Fibroblast of pulmonary artery (primary cell): Measurements from ENCODE around the gene SLC19A1.
"Not testable (repeated sequence)": the region's sequence is repeated elsewhere in the genome, so short reads cannot be mapped to it uniquely, and the experiment has no call there.

ENCODE experiments used
- DNase-seq: peaks from one replicate; pipeline ENCODE4 v3.0.0-alpha.2; 2010; ENCODE audit warnings: low read depth
- H3K4me3 ChIP-seq: replicated peaks from 2 replicates; pipeline ENCODE4 v1.5.1; 2011; ENCODE audit warnings: low read depth, mild to moderate bottlenecking, control low read depth, low read length, moderate library complexity
- TF ChIP-seq, protein P1 (sequence below): IDR thresholded peaks from 2 replicates; pipeline ENCODE4 v1.5.1; 2011; ENCODE audit warnings: mild to moderate bottlenecking, control low read depth, low read length, inconsistent platforms; ENCODE audit errors: missing control alignments

Gene SLC19A1

GRCh38 chr21:45528981-45529784 is 13.1 kb downstream of the SLC19A1 start:
- TF ChIP-seq, protein P1, sequence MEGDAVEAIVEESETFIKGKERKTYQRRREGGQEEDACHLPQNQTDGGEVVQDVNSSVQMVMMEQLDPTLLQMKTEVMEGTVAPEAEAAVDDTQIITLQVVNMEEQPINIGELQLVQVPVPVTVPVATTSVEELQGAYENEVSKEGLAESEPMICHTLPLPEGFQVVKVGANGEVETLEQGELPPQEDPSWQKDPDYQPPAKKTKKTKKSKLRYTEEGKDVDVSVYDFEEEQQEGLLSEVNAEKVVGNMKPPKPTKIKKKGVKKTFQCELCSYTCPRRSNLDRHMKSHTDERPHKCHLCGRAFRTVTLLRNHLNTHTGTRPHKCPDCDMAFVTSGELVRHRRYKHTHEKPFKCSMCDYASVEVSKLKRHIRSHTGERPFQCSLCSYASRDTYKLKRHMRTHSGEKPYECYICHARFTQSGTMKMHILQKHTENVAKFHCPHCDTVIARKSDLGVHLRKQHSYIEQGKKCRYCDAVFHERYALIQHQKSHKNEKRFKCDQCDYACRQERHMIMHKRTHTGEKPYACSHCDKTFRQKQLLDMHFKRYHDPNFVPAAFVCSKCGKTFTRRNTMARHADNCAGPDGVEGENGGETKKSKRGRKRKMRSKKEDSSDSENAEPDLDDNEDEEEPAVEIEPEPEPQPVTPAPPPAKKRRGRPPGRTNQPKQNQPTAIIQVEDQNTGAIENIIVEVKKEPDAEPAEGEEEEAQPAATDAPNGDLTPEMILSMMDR: no peak
- H3K4me3 ChIP-seq: no peak overlapping the region
- no peak for DNase-seq

DNA sequence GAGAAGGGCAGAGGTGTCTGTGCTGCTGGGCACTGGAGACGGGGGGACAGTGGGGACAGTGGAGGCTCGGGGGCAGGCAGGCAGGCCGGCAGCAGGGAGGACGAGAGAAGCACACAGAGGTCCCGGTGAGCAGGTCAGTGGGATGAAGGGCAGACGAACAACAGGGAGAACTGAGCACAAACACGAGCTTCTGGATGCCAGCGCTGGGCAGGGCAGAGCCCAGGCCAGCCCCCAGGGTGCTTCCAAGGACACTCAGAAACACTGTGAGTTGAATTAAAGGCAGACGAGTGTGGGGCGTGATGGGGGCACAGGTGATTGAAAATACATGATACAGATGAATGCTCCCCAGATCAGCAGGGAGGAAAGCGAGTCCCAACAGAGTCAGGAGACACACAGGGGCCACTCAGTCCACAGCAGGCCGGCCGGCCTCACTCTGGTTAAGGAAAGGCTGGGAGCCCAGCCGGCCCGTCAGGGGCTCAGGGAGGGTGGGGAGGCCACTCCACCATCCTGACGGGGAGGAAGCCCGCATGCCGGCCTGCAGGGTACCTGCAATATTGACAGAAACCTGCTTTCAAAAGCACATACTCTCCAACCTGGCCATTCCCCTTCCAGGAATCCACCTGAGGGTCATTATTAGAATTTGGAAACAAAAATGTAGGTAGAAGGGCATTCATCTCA is 14.1 kb downstream of the SLC19A1 start:
- TF ChIP-seq, protein P1: no peak
- no peak for DNase-seq
- no peak overlapping the region for H3K4me3 ChIP-seq

DNA sequence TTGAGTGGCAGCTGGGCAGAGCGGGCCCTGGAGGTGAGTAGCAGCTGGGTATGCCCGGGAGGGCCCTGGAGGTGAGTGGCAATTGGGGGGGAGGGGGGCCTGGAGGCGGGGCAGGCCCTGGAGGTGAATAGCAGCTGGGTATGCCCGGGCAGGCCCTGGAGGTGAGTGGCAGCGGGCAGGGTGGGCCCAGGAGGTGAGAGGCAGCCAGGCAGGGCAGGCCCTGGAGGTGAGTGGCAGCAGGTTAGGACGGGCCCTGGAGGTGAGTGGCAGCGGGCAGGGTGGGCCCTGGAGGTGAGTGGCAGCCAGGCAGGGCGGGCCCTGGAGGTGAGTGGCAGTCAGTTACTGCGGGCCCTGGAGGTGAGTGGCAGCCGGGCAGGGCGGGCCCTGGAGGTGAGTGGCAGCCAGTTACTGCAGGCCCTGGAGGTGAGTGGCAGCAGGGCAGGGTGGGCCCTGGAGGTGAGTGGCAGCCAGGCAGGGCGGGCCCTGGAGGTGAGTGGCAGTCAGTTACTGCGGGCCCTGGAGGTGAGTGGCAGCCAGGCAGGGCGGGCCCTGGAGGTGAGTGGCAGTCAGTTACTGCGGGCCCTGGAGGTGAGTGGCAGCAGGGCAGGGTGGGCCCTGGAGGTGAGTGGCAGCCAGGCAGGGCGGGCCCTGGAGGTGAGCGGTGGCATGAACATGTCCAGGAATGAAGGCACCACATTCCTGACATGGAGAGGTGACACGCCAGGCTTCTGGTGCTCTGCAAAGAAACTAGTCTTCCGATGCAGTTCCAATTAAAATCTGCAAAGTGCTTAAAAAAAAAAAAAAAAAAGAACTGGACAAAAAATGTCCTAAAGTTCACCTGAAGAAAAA is 14.9 kb downstream of the SLC19A1 start:
- DNase-seq: not testable (repeated sequence)

DNA sequence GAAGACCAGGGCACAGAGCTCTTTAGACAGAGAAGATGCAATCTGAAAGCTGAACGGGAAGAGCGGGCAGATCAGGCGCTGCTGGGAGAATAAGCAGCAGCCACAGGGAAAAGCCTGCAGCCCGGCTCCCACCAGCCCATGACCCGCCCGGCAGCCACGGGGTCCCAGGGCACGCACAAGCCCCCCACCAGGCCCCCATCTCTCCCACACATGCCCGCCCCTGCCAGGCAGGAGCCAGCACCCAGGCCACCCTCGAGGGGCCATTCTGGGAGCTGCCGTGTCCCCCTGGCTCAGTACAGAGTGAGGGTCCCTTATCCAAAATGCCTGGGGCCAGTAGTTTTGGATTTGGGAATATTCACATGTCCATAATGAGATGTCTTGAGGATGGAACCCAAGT is 16.3 kb downstream of the SLC19A1 start:
- TF ChIP-seq, protein P1: no peak
- no peak for DNase-seq
- H3K4me3 ChIP-seq: no peak overlapping the region

More for the DNA sequence above, 14.9 kb downstream of the SLC19A1 start:
- not testable (repeated sequence) for H3K4me3 ChIP-seq

- no peak for DNase-seq
- H3K4me3 ChIP-seq: no peak overlapping the region
- TF ChIP-seq, protein P1: no peak
Observed at GRCh38 chr21:45525153-45525909, 16.9 kb downstream of the SLC19A1 start.

GRCh38 chr21:45524756-45525152 is 17.5 kb downstream of the SLC19A1 start:
- H3K4me3 ChIP-seq: no peak overlapping the region
- TF ChIP-seq, protein P1: no peak
- no peak for DNase-seq
